Skeletal muscle satellite cell (primary cell): ENCODE data around the gene VHLL.

Experiments used
- H3K27me3 ChIP-seq: 2 replicates; pipeline ENCODE4 v1.7.0; 2013; ENCODE audit warnings: low read length; ENCODE audit not compliant: control insufficient read depth, insufficient read depth
- H3K36me3 ChIP-seq: 2 replicates; pipeline ENCODE4 v1.7.0; 2013; ENCODE audit warnings: mild to moderate bottlenecking, control low read depth, low read length; ENCODE audit not compliant: insufficient read depth
- H3K4me1 ChIP-seq: 2 replicates; pipeline ENCODE4 v1.7.0; 2013; ENCODE audit warnings: low read length; ENCODE audit not compliant: control insufficient read depth, insufficient read depth
- H3K4me2 ChIP-seq: 2 replicates; pipeline ENCODE4 v1.7.0; 2013; ENCODE audit warnings: mild to moderate bottlenecking, low read length
- H3K4me3 ChIP-seq: 2 replicates; pipeline ENCODE4 v1.7.0; 2013; ENCODE audit warnings: low read length
- H3K9ac ChIP-seq: 2 replicates; pipeline ENCODE4 v1.7.0; 2013; ENCODE audit warnings: mild to moderate bottlenecking, low read depth, low read length, moderate library complexity
- H3K9me3 ChIP-seq: replicated peaks from 2 replicates; pipeline ENCODE4 v1.7.0; 2013; ENCODE audit warnings: mild to moderate bottlenecking, control low read depth, low read length

VHLL gene

GRCh38 chr1:156270314-156270713 is 28.8 kb downstream of the VHLL start:
- no peak overlapping the region for H3K4me3 ChIP-seq
- H3K4me2 ChIP-seq, result no peak overlapping the region
- no peak overlapping the region for H3K9ac ChIP-seq
- no peaks in the 10 kb centered on the region for H3K27me3 ChIP-seq
- H3K4me1 ChIP-seq, result no peaks in the 10 kb centered on the region
- no peaks in the 10 kb centered on the region for H3K9me3 ChIP-seq
- H3K36me3 ChIP-seq, result peaks cover 74% of the 10 kb centered on the region

DNA sequence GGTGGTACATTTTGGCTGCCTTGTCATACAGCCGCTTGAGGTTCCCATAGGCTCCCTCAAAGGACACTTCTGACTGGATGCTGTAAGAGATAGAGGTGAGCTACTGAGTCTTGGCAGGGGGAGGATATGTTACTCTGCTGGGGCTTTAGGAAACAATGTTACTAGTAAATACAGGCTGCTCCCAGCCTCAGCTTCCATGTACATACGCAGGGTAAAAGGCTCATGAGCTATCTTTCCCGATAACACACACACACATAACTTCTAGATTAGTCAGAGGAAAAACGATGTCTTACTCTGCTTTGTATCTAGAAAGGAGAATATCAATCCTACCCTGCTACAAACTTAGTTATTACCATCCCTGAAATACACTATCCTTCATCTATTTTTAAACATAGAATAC is 30.8 kb downstream of the VHLL start:
- Histone ChIP-seq H3K9ac (no peak overlapping the region), H3K4me3 (no peak overlapping the region), H3K4me1 (peaks cover 5% of the 10 kb centered on the region), H3K36me3 (peaks cover 68% of the 10 kb centered on the region), H3K27me3 (no peaks in the 10 kb centered on the region), H3K4me2 (no peak overlapping the region), H3K9me3 (no peaks in the 10 kb centered on the region)

GRCh38 chr1:156266051-156266450 is 33.1 kb downstream of the VHLL start:
- H3K9ac ChIP-seq, result no peak overlapping the region
- peaks cover 15% of the 10 kb centered on the region for H3K4me1 ChIP-seq
- peaks cover 60% of the 10 kb centered on the region for H3K36me3 ChIP-seq
- H3K9me3 ChIP-seq, result no peaks in the 10 kb centered on the region
- no peak overlapping the region for H3K4me2 ChIP-seq
- no peak overlapping the region for H3K4me3 ChIP-seq
- H3K27me3 ChIP-seq, result no peaks in the 10 kb centered on the region

GRCh38 chr1:156263288-156263655 is 35.8 kb downstream of the VHLL start:
- no peaks in the 10 kb centered on the region for H3K27me3 ChIP-seq
- no peak overlapping the region for H3K4me3 ChIP-seq
- H3K4me2 ChIP-seq, result peak overlapping the region; percentile 23
- H3K4me1 ChIP-seq, result peaks cover 15% of the 10 kb centered on the region
- no peaks in the 10 kb centered on the region for H3K9me3 ChIP-seq
- H3K36me3 ChIP-seq, result peaks cover 77% of the 10 kb centered on the region
- no peak overlapping the region for H3K9ac ChIP-seq

GRCh38 chr1:156262461-156263287 is 36.4 kb downstream of the VHLL start:
- Histone ChIP-seq H3K4me2 (peak overlapping the region; percentile 61), H3K4me3 (no peak overlapping the region), H3K9me3 (no peaks in the 10 kb centered on the region), H3K4me1 (peaks cover 15% of the 10 kb centered on the region), H3K27me3 (no peaks in the 10 kb centered on the region), H3K36me3 (peaks cover 77% of the 10 kb centered on the region), H3K9ac (no peak overlapping the region)

- H3K4me2 ChIP-seq, result no peak overlapping the region
- peaks cover 75% of the 10 kb centered on the region for H3K36me3 ChIP-seq
- H3K27me3 ChIP-seq, result no peaks in the 10 kb centered on the region
- peaks cover 15% of the 10 kb centered on the region for H3K4me1 ChIP-seq
- H3K9me3 ChIP-seq, result no peaks in the 10 kb centered on the region
- H3K9ac ChIP-seq, result no peak overlapping the region
- H3K4me3 ChIP-seq, result no peak overlapping the region
Observed at GRCh38 chr1:156260896-156261295, 38.2 kb downstream of the VHLL start.

DNA sequence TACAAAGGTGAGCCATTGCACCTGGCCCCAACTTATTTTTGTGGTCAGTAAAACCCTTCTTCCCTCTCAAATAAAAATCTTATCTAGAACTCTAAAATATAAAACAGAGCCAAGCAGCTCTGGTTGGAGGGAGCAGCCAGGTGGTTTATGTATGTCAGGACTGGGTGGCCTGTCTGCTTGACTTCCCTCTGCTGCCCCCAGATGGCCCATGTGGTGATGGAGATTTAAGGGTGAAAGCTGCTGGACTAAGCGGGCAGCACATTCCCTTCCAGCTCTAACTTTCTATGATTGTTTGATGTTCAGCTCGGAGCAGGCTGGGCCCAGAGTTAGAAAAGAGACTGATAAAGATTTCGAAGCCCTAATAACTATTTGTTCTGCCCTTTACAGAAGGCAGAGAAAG is 39.3 kb downstream of the VHLL start:
- H3K36me3 ChIP-seq, result peaks cover 69% of the 10 kb centered on the region
- H3K4me1 ChIP-seq, result peaks cover 15% of the 10 kb centered on the region
- no peak overlapping the region for H3K4me2 ChIP-seq
- no peaks in the 10 kb centered on the region for H3K9me3 ChIP-seq
- no peak overlapping the region for H3K4me3 ChIP-seq
- no peaks in the 10 kb centered on the region for H3K27me3 ChIP-seq
- no peak overlapping the region for H3K9ac ChIP-seq

DNA sequence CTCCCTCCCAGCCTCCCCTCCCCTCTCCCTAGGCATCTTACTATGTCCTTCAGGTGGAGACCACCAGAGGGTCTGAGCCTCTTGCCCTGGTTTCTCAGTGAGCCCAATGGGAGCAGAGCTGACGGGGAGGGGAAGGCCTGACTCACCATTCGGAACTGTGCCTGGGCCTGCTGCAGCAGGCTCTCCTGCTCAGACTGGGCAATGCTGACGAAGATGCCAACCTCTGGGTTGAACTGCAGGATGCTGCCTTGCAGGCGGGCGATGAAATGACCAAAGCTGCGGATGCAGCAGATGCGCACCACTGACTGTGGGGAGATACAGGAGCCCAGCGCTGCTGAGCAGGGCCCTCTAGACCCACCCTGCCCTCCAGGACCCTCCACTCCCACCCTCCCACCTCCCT is 40.2 kb downstream of the VHLL start:
- H3K4me1 ChIP-seq, result peaks cover 15% of the 10 kb centered on the region
- no peak overlapping the region for H3K4me3 ChIP-seq
- H3K36me3 ChIP-seq, result peaks cover 69% of the 10 kb centered on the region
- H3K9me3 ChIP-seq, result no peaks in the 10 kb centered on the region
- no peak overlapping the region for H3K4me2 ChIP-seq
- H3K9ac ChIP-seq, result no peak overlapping the region
- H3K27me3 ChIP-seq, result no peaks in the 10 kb centered on the region

GRCh38 chr1:156257711-156258110 is 41.4 kb downstream of the VHLL start:
- Histone ChIP-seq H3K4me3 (no peak overlapping the region), H3K9me3 (no peaks in the 10 kb centered on the region), H3K27me3 (no peaks in the 10 kb centered on the region), H3K4me2 (no peak overlapping the region), H3K9ac (no peak overlapping the region), H3K4me1 (peaks cover 4% of the 10 kb centered on the region), H3K36me3 (peaks cover 72% of the 10 kb centered on the region)

- Histone ChIP-seq H3K4me3 (no peak overlapping the region), H3K4me1 (no peaks in the 10 kb centered on the region), H3K9ac (no peak overlapping the region), H3K27me3 (no peaks in the 10 kb centered on the region), H3K4me2 (no peak overlapping the region), H3K36me3 (peaks cover 83% of the 10 kb centered on the region), H3K9me3 (no peaks in the 10 kb centered on the region)
Observed at GRCh38 chr1:156253634-156254033, 45.5 kb downstream of the VHLL start.

DNA sequence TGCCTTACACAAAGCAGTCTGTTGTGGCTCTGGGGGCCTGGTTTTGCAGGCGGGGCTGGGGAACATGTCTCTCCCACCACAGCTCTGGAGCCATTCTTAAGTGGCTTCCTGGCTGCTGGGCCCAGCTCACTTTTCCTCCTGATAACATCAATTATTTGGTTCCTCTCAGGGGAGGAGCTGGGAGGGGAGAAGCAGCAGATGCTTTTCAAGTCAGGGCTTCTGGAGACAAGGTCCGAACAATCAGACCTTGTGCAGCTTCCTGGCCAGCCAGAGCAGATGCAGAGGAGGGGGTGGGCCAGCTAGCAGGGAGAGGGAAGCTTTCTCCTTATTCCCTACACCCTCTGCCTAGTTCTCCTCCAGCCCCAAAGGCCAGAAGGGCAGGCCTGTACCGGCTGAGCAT is 47.6 kb downstream of the VHLL start:
- no peak overlapping the region for H3K4me3 ChIP-seq
- H3K4me2 ChIP-seq, result no peak overlapping the region
- peaks cover 3% of the 10 kb centered on the region for H3K27me3 ChIP-seq
- no peak overlapping the region for H3K9ac ChIP-seq
- H3K36me3 ChIP-seq, result peaks cover 65% of the 10 kb centered on the region
- no peaks in the 10 kb centered on the region for H3K9me3 ChIP-seq
- peaks cover 3% of the 10 kb centered on the region for H3K4me1 ChIP-seq

DNA sequence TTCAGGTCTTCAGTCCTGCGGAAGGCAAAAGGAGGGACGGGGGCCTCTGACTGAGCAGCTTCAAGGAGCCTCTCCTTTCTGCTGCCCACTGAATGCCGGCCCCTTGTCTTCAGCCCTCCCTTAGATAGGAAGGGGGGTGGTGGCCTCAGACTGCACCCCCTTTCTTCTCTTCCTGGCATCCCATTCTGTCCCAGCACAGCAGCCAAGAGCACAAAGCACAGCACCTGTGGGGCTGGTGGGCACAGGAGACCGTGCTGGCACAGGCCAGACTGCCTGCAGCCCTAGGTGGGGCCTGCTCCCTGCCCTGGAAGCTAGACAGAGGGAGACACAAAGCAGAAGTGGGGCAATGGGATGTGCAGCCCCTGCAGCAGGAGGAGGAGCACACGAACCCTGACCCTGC is 49.5 kb downstream of the VHLL start:
- Histone ChIP-seq H3K9ac (no peak overlapping the region), H3K9me3 (no peaks in the 10 kb centered on the region), H3K4me2 (no peak overlapping the region), H3K4me1 (peaks cover 10% of the 10 kb centered on the region), H3K27me3 (peaks cover 18% of the 10 kb centered on the region), H3K4me3 (no peak overlapping the region), H3K36me3 (peaks cover 56% of the 10 kb centered on the region)
